Stimulated activated naive CD8-positive, alpha-beta T cell treated with anti-CD3 and anti-CD28 coated beads, Interleukin-15, Interleukin-2, amounts not matched to agents 100 U/mL and 50 U/mL, for 24 hours (primary cell): ENCODE data around the gene PLEKHG4B.

Experiments
- ATAC-seq: fragments of 150-1000 bp; cut with Tn5 transposase; one replicate; pipeline ENCODE4 v1.10.0; 2021
- DNase-seq: peaks from one replicate; pipeline ENCODE4 v3.0.0; 2021

PLEKHG4B gene

DNA sequence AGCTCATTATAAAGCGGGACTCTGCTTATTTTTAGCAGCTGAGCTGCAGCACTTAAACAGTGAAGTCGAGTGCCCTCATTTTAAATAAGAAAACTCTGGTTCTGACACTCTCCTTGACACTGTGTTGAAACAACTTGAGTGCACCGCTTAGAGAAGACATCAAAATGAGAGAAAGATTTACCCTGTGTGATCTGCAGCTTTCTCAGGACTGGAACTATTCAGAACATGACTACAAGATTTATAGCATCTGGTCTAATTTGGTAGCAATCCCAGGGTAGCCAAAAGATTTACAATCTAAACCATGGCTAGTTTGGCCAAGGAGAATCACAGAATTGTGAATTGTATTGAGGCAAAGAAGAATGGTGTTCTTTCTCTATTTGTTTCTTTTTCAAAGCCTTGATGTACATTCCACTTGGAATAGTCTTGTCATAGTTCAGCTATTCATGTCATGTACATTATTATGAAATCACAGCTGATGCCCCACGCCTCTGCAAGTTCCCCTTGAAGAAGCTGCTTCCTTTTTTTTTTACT, 38.7 kb downstream of the PLEKHG4B start:
- DNase-seq: no peak
- ATAC-seq: no peak

DNA sequence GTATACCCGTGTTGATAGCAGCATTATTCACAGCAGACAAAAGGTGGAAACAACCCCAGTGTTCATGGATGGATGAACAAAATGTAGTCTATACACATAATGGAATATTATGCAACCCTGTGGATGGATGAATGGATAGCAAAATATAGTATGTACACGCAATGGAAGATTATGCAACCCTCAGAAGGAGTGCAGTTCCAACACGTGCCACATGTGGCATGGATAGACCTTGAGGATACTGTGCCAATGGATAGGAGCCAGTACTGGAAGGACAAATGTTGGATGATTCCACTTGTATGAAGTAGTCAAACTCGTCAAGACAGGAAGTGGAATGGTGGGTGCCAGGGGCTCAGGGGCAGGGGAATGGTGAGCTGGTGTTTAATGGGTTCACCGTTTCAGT, 44.9 kb downstream of the PLEKHG4B start:
- DNase-seq (no peak), ATAC-seq (no peak)

DNA sequence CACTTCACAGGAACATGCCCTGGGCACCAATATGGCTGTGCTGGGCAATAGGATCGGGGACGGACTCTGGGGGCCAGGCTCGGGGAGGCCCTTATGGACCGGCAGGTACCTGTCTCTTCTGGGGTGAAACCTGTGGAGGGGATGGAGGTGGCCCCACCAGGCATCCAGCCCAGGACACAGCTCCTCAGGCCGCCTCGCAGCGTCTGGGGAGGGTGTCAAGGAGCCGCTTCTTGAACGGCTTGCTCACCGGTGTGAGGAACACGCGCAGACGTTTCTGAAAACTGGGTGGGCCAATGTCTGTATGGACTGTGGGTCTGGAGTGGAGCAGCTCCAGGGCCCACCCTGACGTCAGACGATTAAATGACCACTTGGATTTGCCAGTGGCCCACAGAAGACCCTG, 45.8 kb downstream of the PLEKHG4B start:
- ATAC-seq (no peak), DNase-seq (no peak)

DNA sequence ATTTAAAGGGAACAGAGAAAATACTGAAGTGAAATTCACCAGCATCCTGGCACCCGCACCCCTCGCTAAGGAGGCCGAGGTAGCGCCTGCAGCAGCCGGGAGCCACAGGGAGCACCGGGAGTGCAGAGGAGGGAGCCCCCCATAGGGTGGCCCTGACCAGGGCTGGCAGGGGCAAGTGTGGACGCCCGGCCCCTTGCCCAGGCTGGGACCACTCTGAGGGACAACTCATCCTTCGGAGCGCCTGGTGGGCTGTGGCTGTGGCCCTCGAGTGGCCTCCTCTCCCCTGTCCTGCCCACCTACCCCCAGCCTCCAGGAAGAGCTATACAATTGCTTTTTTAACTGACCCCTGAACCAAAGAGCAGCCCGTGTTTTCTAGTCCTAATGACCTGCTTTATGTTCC, 47.0 kb downstream of the PLEKHG4B start:
- peak; percentile 9 for ATAC-seq

DNA sequence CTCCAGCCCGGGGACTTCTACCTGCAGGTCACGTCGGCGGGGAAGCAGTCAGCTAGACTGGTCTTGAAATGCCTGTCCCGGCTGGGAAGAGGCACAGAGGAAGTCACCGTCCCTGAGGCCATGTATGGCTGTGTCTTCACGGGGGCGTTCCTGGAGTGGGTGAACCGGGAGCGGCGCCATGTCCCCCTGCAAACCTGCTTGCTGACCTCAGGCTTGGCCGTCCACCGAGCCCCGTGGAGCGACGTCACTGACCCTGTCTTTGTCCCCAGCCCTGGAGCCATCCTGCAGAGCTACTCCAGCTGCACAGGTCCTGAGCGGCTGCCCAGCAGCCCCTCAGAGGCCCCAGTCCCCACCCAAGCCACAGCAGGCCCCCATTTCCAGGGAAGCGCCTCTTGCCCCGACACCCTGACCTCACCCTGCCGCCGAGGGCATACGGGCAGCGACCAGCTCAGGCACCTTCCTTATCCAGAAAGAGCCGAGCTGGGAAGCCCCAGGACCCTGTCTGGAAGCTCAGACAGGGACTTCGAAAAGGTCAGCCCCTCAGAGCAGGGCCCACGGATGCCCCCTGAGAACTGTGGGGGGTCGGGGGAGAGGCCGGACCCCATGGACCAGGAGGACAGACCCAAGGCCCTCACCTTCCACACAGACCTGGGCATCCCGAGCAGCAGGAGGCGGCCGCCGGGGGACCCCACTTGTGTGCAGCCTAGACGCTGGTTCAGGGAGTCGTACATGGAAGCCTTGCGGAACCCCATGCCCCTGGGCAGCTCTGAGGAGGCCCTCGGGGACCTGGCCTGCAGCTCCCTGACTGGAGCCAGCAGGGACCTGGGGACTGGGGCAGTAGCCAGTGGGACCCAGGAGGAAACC, 47.8 kb downstream of the PLEKHG4B start:
- no peak for ATAC-seq
- DNase-seq: no peak

More for the DNA sequence above, 47.0 kb downstream of the PLEKHG4B start:
- no peak for DNase-seq

GRCh38 chr5:140443-140829, 48.5 kb downstream of the PLEKHG4B start:
- DNase-seq (no peak), ATAC-seq (no peak)

DNA sequence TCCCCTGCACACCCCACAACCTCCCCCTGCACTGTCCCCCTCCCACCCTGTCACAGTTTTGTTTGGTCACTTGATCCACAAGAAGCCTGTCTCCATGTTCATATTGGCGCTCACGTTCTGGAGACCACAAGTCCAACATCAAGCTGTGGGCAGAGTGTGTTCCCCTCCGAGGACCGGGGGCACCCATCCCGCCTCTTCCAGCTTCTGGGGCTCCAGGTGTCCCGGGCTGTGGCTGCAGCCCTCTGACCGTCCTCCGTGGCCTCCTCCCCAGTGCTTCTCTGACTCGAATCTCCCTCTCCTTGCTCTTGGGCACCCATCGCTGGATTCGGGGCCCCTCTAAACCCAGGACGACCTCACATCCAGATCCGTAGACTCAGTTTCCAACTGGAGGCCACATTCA, 49.2 kb downstream of the PLEKHG4B start:
- DNase-seq (no peak), ATAC-seq (no peak)

GRCh38 chr5:141761-142160, 49.8 kb downstream of the PLEKHG4B start:
- ATAC-seq: no peak

DNA sequence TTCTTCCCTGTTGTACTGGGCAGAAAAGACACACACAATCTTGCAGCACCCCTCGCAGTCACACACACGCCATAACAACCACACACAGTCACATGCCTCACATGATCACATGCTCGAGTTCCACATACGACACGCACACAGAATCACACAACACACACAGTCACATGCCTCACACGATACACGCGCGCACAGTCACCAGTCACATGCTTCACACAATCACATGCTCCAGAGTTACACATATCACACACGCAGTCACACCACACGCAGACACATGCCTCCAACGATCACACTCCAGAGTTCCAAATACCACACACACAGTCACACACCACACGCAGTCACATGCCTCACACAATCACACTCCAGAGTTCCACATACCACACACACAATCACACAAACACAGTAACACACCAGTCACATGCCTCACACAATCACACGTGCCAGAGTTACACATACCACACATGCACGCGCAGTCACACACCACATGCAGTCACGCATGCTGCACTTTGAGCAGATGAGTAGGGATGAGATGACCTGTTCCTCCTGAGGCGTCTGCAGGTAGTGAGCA, 50.4 kb downstream of the PLEKHG4B start:
- no peak for ATAC-seq
- no peak for DNase-seq

More at GRCh38 chr5:141761-142160, 49.8 kb downstream of the PLEKHG4B start:
- no peak for DNase-seq

GRCh38 chr5:143041-143440, 51.1 kb downstream of the PLEKHG4B start:
- ATAC-seq (no peak), DNase-seq (no peak)

GRCh38 chr5:144941-145340, 53.0 kb downstream of the PLEKHG4B start:
- DNase-seq (no peak), ATAC-seq (no peak)

GRCh38 chr5:145585-146323, 53.8 kb downstream of the PLEKHG4B start:
- ATAC-seq: peak; percentile 35
- no peak for DNase-seq

GRCh38 chr5:147751-148150, 55.8 kb downstream of the PLEKHG4B start:
- DNase-seq: no peak
- ATAC-seq: no peak

DNA sequence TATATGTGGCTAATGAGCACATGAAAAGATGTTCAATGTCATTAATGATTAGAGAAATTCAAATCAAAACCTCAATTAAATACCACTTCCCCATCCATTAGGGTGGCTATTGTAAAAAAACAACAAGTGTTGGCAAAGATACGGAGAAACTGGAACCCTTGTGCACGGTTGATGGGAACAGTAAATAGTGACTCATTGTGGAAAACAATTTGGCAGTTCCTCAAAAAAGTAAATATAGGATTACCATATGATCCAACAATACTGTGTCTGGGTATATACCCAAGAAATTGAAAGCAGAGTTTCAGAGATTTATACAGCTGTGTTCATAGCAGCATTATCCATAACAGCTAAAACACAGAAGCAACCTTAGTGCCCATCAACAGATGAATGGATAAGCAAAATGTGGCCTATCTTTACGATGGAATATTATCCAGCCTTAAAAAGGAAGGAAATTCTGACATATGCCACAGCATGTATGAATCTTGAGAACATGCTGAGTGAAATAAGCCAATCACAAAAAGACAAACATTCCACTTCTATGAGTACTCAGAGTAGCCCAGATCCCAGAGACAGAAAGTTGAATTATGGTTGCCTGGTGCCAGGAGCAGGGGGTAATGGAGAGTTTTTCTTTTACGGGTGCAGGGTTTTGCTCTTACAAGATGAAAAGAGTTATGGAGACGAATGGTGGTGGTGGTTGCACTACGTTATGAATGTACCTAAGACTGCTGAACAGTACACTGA, 57.9 kb downstream of the PLEKHG4B start:
- no peak for DNase-seq
- no peak for ATAC-seq

DNA sequence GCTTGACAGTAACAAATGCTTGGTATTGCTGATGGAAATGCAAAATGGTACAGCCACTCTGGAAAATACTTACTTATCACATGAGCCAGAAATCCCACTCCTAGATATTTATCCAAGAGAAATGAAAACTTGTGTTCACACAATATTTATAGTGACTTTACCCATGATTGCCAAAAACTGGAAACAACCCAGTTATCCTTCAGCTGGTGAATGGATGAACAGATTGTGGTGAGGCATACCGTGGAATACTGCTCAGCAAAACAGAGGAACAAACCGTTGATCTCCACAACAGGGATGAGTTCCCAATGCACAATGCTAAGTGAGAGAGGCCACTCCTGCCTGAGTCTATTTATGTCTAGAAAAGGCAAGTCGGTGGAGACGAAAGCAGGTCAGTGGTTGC, 58.8 kb downstream of the PLEKHG4B start:
- DNase-seq: no peak
- ATAC-seq: no peak

DNA sequence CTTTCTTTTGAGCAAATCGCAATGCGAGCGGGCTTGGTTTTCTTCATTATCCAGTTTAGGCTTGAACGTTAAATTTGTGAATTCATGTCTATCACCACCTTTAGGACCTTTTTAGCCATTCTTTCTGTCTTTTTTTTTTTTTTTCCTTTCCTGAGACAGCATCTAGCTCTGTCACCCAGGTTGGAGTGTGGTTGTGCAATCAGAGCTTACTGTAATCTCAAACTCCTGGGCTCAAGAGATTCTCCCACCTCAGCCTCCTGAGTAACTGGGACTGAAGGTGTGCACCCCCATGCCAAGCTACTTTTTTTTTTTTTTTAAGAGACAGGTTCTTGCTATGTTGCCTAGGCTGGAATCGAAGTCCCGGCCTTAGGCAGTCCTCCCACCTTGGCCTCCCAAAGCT, 60.1 kb downstream of the PLEKHG4B start:
- ATAC-seq: no peak
- no peak for DNase-seq

DNA sequence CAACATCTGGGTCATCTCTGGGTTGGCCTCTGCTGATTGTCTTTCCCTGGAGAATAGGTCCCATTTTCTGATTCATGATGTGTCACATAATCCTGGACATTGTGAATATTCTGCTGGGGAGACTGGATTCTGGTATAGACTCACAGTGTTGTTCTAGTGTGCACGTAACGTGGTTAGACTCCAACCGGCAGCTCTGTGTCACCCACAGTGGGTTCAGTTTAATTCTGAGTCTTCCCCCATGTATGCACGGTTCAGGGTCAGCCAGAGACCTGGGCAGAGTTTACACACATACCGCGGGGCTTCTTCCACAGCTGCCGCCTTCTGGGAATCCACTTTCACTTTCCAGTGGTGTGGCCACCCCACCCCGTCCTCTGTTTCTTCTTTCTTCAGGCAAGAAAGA, 61.3 kb downstream of the PLEKHG4B start:
- DNase-seq: no peak
- ATAC-seq: no peak

- DNase-seq: no peak
- no peak for ATAC-seq
Measured at GRCh38 chr5:154236-154635, 62.3 kb downstream of the PLEKHG4B start.

- no peak for DNase-seq
- ATAC-seq: no peak
Measured at GRCh38 chr5:154826-155225, 62.9 kb downstream of the PLEKHG4B start.

- DNase-seq (no peak), ATAC-seq (no peak)
Measured at GRCh38 chr5:155651-156410, 63.9 kb downstream of the PLEKHG4B start.

DNA sequence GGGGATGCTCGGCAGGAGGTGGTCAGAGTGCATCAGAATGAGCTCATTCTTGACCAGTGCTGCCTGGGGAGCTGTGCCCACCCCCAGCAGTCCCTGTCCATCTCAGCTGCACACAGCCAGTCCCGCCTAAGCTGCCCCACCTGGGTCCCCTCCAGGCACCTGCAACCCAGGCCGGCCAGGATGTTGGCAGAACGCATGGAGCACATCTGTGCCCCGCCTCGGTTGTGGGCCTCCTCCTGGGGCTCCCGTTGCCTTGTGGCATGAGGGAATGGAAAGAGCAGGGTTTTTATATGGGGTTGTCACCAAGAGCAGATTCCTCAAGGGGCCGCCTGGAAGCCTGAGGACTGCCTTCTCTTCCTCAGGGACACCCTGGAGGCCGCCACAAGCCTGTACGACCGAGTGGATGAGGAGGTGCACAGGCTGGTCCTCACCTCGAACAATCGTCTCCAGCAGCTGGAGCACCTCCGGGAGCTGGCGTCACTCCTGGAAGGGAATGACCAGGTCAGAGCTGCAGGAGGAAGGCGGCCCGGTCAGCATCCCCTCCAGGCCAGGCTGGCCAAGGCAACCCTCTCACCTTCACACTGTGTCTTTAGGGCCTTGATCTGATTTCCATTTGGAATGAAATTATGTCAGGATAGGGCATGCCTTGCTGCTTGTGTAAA, 64.6 kb downstream of the PLEKHG4B start:
- DNase-seq: no peak
- ATAC-seq: no peak
